RWPE2 (cell line): ENCODE results near the gene MT1X.

Source experiments
- ATAC-seq: fragments of 200-7000 bp; cut with Tn5 transposase; 3 replicates; pipeline ENCODE4 v1.9.1; 2021; ENCODE audit warnings: low read depth
- DNase-seq: peaks from one replicate; pipeline ENCODE4 v3.0.0-alpha.2; 2020; ENCODE audit warnings: low spot score
- H3K27ac ChIP-seq: fragments of 450-650 bp; 2 replicates; pipeline ENCODE4 v1.5.1; 2017; ENCODE audit warnings: mild to moderate bottlenecking; ENCODE audit not compliant: poor library complexity, severe bottlenecking
- H3K27me3 ChIP-seq: fragments of 250-450 bp; sonication (Bioruptor Pico); 2 replicates; pipeline ENCODE4 v1.5.1; 2021; ENCODE audit warnings: mild to moderate bottlenecking, moderate library complexity; ENCODE audit not compliant: insufficient read depth, poor library complexity, severe bottlenecking
- H3K36me3 ChIP-seq: fragments of 250-450 bp; sonication (Bioruptor Pico); 2 replicates; pipeline ENCODE4 v1.5.1; 2020; ENCODE audit warnings: low read depth, mild to moderate bottlenecking, moderate library complexity
- H3K4me1 ChIP-seq: fragments of 250-450 bp; sonication (Bioruptor Pico); 2 replicates; pipeline ENCODE4 v1.5.1; 2021; ENCODE audit warnings: mild to moderate bottlenecking, moderate library complexity; ENCODE audit not compliant: insufficient read depth, poor library complexity, severe bottlenecking
- H3K4me3 ChIP-seq: fragments of 250-450 bp; sonication (Bioruptor Pico); 2 replicates; pipeline ENCODE4 v1.5.1; 2021; ENCODE audit warnings: mild to moderate bottlenecking, moderate library complexity; ENCODE audit not compliant: severe bottlenecking
- H3K9me3 ChIP-seq: fragments of 250-450 bp; sonication (Bioruptor Pico); 2 replicates; pipeline ENCODE4 v1.5.1; 2021; ENCODE audit warnings: mild to moderate bottlenecking, moderate library complexity; ENCODE audit not compliant: severe bottlenecking
- TF ChIP-seq, protein P1 (sequence below): fragments of 450-650 bp; IDR thresholded peaks from one replicate; pipeline ENCODE4 v1.5.1; 2017; ENCODE audit warnings: mild to moderate bottlenecking, moderate library complexity; ENCODE audit not compliant: poor library complexity, severe bottlenecking

The MT1X gene

DNA sequence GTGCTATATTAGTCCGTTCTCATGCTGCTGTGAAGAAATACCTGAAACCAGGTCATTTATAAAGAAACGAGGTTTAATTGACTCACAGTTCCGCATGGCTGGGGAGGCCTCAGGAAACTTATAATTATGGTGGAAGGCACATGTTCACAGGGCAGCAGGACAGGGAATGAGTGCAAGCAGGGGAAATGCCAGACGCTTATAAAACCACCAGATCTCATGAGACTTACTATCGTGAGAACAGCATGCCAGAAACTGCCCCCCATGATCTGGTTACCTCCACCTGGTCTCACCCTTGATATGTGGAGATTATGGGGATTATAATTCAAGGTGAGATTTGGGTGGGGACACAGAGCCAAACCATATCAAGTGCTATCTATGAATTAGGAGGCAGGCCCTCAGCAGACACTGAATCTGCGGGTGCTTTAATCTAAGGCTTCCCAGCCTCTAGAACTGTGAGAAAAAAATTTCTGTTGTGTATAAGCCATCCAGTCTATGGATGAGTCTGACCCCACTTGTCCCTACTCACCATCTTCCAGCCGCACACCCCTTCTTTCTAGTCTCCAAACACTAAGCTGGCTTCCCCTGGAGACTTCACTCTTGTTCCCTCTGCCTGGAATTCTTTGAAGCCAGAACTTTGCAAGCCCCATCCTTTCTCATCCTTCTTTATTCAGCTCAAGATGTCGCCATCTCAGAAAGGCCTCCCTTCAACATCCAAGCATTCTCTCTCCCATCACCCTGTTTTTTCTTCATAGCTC is 46.9 kb downstream of the MT1X start:
- H3K9me3 ChIP-seq = no peaks in the 10 kb centered on the region
- H3K27me3 ChIP-seq = no peaks in the 10 kb centered on the region
- H3K4me3 ChIP-seq = peak overlapping the region; percentile 56
- TF ChIP-seq, protein P1, sequence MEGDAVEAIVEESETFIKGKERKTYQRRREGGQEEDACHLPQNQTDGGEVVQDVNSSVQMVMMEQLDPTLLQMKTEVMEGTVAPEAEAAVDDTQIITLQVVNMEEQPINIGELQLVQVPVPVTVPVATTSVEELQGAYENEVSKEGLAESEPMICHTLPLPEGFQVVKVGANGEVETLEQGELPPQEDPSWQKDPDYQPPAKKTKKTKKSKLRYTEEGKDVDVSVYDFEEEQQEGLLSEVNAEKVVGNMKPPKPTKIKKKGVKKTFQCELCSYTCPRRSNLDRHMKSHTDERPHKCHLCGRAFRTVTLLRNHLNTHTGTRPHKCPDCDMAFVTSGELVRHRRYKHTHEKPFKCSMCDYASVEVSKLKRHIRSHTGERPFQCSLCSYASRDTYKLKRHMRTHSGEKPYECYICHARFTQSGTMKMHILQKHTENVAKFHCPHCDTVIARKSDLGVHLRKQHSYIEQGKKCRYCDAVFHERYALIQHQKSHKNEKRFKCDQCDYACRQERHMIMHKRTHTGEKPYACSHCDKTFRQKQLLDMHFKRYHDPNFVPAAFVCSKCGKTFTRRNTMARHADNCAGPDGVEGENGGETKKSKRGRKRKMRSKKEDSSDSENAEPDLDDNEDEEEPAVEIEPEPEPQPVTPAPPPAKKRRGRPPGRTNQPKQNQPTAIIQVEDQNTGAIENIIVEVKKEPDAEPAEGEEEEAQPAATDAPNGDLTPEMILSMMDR = no peak
- peaks cover 4% of the 10 kb centered on the region; the same call in 1 of the 2 replicates for H3K36me3 ChIP-seq
- no peak for DNase-seq
- ATAC-seq = peak; percentile 17
- H3K4me1 ChIP-seq = peaks cover 3% of the 10 kb centered on the region
- H3K27ac ChIP-seq = peak overlapping the region; percentile 34

DNA sequence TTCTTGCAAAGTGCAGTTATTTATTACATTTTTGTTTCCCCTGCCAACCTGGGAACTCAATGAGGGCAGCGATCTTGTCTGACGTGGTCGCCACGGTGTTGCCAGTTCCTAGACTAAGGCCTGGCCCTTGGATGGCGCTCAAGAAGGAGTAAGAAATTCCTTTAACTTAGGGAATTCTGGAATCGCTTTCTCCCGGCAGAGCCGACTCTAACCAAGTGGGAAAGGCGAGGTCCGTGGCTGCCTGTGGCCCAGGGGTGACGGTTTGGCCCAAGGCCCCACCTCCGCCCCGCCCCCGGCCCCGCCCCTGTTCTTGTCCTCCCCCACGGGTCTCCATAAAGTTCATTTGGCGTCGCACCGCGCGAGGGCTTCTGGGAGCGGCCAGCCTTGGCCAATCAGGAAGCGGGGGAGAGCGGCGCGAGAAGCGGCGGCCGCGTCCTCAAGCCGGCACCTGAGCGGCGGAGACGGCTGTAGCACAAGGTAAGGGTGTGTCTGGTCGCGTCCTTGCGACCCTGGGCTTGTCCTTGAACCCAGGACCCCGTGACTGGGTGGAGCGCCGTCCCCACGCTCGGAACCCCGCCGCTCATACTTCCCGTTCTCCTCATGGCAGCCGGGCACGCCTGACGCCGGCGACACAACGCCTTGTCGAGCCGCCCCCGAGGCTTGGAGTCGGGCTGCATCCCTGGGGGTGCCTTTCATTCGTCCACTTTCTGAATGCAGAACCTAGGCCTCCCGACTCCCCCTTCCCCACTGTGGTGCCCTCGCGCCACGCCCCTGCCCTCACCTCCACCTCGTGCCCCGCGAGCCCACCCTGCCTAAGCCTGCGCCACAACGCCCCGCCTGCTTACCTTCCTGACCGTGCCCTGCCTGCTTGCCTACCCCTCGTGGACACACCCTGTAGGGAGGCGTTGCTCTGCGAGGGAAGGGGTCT is 47.7 kb downstream of the MT1X start, which contains the start of gene NUP93:
Gene NUP93 (plus strand): TSS at position 395 of the 928 bp plus-strand sequence. CDS start 18,119 bp downstream, outside the sequence.
- no peaks in the 10 kb centered on the region for H3K27me3 ChIP-seq
- H3K4me3 ChIP-seq = peak within 1 kb of the TSS; percentile 56
- peak; percentile 93 for ATAC-seq
- TF ChIP-seq, protein P1 = no peak
- peak; percentile 93 for DNase-seq
- peaks cover 6% of the 10 kb centered on the region; the same call in 1 of the 2 replicates for H3K36me3 ChIP-seq
- no peaks in the 10 kb centered on the region for H3K9me3 ChIP-seq
- peaks cover 3% of the 10 kb centered on the region for H3K4me1 ChIP-seq
- peak within 1 kb of the TSS; percentile 34 for H3K27ac ChIP-seq

DNA sequence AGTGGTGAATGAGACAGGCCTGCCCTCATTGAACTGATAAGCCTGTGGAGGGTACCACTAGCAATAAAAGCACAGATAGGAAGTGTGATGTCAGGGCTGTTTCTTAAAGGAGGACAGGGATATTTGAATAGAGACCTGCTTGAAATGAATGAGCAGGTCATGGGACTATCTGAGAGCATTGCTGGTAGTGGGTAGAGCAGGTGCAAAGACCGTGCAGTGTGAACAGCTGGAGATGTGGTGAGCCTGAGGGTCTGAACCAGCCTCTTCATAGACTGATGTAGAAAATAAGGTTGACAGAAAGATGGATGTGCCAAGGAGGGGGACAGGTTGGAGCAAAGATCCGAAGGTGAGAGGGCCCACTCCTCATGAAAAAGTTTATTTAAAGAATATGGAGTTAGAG is 50.1 kb downstream of the MT1X start:
- peaks cover 11% of the 10 kb centered on the region; the same call in 1 of the 2 replicates for H3K36me3 ChIP-seq
- ATAC-seq = no peak
- H3K9me3 ChIP-seq = no peaks in the 10 kb centered on the region
- TF ChIP-seq, protein P1 = no peak
- no peak for DNase-seq
- H3K4me1 ChIP-seq = peaks cover 3% of the 10 kb centered on the region
- no peak overlapping the region for H3K27ac ChIP-seq
- H3K4me3 ChIP-seq = no peak overlapping the region
- no peaks in the 10 kb centered on the region for H3K27me3 ChIP-seq

DNA sequence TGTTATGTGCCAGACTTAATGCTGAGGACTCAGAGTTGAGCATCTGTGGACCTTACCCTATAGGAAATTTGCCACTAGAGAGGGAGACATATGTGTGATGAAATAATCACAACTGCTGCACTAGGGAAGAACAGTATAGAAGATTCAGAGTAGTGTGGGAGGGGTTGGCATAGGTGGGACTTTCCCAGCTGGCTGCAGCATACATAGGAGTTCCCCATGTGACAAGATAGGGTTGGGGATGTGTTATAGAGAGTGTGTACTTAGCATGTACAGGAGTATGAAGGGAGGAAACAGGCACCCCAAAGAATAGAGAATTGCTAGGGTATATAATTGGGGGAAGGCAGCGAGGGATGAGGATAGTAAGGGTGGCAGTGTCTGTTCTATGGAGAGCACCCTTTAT is 50.6 kb downstream of the MT1X start:
- TF ChIP-seq, protein P1 = no peak
- Histone ChIP-seq H3K27ac (no peak overlapping the region), H3K4me1 (peaks cover 3% of the 10 kb centered on the region), H3K9me3 (no peaks in the 10 kb centered on the region), H3K4me3 (no peak overlapping the region), H3K27me3 (no peaks in the 10 kb centered on the region), H3K36me3 (peaks cover 11% of the 10 kb centered on the region; the same call in 1 of the 2 replicates)
- ATAC-seq (no peak), DNase-seq (no peak)
